IPS-NIHi7 (cell line): ENCODE data around the gene PRDM16.

ENCODE experiments used
- DNase-seq: peaks from one replicate; pipeline ENCODE4 v3.0.0; 2012; ENCODE audit warnings: mixed read lengths; ENCODE audit errors: extremely low spot score

PRDM16 gene

DNA sequence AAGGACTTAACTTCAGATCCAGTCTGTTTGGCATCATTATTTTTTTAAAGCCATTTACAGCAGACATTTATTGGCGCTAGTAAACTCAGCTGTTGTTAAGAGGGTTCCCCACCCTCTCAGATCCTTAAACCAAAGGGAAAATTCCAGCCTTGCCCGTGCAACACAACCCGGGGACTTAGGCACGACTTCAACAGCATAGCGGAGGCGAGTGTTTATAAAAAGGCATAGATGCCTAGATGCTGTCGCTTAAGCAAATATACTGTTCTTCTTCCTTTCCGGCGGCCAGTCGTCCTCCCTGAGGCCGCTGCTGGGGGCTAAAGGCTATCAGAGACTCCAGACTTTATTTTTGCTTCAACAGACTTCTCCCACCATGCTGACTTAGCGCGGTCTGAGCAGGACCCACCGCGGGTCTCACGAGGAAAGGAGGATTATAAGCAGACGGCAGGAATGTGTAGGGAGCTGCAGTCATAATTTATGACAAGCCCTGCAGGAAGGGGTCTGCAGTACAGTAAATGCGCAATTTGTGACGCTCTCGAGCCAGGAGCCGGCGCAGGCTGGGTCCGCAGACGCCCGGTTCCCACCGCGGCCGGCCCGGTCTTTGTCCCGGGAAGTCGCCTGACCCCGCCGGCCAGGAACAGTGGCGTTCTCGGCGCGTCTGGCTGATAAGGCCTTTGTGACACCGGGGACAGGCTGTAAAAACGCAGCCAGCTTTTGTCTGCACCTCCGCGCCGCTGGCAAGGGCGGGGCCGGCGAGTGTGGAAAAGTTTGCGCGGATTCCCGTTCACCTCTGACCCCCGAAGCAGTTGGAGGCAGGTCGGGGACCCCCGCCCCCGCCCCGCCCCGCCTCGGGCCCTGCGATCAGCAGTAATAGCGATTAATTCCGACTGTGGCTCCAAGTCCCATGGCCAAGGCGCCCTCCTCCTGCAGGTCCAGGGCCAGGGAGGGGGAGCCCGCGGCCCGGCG is 324.3 kb downstream of the PRDM16 start:
- DNase-seq = peak; percentile 67

DNA sequence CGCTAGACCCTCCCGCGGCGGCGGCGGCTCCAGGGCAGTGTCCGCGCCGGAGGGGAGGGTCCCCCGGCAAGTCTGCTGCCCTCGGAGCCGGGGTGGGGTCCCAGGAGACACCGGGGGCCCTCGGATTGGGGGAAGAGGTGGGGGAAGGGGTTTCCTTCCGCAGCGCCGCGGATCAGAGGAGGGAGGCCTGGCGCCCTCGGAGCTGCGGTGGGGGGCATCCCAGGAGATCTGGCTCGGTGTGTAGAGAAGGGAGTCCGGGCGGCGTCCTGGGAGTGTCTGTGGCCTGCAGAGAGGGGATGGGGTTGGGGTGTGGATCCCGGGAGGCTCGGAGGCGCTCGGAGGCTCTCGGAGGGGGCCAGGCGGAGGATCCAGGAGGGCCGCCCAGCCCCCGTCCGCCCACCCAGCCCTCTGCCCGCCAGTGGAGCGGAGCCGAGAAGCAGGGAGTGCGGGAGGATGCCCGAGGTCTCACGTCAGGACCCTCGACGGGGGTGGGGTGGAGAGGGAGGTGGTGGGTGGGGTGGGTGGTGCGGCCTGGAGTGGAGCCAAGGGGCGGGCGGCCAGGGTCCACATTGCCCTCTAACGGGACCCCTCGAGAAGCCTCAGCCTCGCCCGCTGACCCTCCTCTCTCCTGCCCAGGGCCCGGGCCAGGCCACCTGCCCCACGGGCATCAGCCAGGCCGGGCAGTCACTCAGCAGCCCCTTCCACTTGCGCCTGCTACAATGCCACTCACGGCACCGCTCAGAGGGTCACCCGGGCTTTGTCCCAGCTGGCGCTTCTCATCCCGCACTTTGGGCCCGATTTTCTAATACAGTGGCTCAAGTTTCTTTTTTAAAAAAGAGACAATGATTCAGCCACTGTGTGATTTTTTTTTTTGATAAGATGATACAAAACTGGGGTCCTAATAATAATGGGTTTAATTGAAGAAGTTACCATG is 325.3 kb downstream of the PRDM16 start:
- no peak for DNase-seq

DNA sequence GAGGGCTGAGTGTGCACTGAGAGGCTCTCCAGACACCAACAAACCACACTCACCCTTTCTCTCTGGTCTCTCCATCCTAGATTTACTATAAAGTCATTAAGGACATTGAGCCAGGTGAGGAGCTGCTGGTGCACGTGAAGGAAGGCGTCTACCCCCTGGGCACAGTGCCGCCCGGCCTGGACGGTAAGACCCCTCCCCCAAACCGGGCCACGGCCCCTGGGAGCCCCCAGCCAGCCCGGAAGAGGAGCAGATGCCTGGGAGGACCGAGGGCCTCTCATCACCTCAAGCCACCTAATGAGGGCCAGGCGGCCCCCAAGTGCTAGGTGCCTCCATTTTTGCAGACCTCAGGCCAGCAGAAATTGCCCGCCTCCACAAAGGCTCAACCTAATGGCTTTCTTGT is 327.4 kb downstream of the PRDM16 start:
- DNase-seq = no peak

DNA sequence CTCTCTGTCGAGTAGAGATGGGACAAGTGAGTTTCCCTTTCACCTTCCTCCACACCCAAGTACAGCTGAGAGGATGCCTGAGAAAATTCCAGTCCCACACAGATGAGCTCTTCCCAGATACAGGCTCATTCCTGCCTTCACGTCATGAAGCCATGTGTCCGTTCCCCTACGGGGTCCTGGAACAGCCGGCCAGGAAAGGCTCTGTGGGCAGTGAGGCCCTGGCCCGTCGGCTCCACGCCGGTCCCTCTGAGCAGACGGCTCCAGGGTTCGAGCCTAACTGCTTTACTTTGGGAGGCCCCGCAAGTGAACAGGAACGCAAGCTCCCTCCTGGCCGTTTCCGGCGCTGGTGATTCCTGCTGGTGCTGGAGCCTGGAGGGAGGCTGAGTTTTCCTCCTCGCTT is 328.3 kb downstream of the PRDM16 start:
- no peak for DNase-seq

DNA sequence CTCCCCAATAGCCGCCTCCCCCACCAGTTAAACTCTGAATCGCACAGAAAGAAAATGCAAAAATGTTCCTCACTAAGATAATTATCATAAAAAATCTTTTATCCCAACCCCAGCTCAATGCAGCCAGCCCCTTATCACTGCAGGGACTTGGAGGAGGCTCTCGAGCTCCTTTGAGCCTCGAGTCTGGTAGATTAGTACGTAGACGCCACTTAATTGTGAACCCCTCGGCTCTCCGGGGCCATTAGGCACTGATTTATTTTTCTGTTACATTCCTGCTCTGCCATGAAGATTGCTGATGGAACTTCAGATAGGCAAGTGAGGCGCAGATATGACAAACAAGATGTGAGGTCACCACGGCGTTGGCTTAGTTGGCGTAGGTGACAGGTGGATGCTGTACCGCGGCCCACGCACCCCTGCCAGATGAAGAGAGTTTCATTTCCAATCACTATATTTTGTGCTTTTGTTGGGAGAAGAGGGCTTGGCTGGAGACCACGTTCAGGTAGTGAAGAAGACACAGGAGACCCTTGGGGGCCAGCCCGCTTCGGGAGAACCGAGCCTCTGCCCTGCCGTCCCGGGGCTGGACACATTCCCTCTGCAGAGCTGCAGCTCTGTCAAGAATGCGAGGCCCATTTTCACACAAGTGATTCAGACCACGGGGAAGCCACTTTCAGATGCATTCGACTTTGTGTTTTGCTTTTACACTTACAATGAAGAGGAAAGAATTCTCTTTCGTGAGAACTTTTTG is 329.6 kb downstream of the PRDM16 start:
- no peak for DNase-seq

DNA sequence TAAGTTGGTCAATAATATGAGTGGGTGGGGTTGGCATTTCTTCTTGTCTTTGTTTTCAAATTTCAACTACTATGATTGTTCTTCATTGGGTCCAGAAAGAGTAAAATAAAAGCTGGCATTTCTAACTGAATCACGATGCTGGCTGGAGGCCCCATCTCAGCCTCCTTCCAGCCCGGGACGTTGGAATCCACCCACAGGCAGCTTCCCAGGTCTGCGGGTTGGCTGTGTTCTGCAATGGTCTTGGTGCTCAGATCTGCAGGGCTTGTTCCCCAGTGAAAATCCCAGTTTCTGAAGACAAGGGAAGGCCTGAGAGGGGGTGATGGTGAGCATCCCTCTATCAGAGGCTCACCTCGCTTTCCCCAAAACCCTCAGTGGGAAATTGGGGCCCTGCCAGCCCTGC is 330.7 kb downstream of the PRDM16 start:
- no peak for DNase-seq

DNA sequence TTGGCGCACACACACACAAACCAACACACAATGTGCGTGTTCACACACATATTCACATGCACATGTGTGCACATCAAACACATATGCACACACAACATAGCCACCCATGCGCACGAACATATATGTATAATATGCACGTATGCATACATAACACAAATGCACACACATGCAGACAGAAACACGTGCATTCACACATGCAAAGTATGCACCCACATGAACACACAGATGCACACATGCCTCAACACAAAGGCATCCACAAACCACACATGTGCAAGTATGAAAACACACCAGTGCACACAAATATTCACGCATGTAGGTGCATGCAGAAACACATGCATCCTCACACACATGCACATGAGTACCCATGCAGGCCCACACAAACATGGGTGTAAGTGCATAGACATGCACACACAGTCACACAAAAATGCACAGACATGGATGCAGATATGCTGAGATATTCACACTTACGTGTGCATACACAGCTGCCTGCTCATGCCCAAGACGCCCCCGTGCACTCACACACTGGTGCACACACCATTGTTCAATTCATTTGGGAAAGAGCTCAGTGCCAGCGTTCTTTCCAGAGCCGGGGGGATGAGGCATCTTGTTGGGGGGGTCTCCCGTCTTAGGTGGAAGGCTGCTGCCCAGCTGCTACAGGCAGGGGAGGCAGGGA is 332.7 kb downstream of the PRDM16 start:
- no peak for DNase-seq

DNA sequence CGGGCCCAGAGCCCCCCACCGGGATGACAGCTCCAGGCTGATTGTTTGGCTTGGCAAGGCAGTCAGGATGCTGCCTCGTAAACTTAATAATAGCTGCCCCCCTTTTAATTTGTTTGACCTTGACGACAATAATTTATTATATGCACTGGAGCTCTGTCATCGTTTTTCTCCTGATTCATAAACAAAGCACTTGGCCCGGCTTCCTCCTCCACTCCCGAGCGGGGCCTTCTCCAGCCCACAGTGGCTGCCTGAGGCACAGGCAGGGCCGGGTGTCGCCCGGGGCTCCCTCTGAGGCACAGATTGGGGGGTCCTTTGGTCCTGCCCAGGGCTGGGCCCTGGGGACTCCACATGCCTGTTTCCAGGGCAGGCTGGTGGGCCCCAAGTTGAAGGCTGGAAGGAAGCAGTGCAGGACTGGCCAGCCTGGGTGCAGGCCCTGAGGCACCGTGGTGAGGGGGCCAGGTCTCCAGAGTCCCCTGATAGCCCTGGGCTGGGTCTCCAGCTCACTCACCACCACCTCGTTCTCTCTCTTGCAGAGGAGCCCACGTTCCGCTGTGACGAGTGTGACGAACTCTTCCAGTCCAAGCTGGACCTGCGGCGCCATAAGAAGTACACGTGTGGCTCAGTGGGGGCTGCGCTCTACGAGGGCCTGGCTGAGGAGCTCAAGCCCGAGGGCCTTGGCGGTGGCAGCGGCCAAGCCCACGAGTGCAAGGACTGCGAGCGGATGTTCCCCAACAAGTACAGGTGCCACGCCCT is 333.4 kb downstream of the PRDM16 start:
- no peak for DNase-seq

DNA sequence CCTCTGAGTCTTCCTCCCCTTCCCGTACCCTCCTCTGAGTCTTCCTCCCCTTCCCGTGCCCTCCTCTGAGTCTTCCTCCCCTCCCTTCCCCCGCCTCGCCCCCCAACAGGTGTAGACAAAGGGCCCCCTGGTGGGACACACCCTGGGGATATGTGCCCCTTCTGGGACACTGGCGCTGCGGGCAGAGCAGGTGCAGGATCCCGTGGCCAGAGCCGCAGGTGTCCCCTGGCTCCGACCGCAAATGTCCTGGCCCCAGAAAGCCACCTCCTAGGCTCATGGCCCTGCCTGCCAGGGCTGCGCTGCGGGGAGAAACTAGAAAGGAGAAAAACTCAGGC is 334.0 kb downstream of the PRDM16 start:
- no peak for DNase-seq

DNA sequence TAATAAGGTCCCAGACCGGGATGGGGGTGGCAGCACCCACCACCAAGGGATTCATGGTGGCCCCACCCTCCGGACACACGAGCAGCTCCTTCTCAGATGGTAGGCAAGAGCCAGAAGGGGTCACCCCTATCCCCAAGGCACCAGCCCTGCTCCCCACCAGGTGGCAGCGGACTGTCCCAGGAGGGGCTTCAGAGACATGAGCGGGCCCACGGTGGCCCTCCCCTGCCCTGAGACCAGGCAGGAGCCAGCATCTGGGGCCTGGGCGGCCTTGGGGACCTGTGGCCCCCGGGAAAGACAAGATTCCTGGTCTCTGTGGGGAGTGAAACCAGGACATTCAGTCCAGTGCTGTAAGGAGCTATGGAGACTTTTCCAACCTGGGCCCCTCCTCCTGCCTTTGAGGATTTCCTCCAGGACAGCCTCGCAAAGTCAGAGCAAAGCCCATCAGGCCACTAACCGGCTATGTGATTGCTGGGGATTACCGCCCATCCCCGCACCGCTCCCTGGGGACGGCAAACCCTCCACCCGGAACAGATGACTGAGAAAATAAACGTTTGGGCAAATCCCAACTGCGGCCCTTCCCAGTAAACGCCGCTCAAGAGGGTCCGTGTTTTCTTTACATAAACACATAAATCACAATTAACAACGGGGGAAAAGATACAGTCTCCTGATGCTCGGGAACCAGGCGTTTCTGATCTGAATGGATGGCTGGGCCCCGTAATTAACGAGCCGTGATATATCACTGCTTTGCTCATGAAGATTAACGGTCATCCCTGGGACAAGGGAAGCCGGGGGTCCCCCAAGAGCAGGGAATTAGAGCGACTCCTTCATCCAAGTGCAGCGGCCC is 334.6 kb downstream of the PRDM16 start:
- DNase-seq = peak; percentile 68

DNA sequence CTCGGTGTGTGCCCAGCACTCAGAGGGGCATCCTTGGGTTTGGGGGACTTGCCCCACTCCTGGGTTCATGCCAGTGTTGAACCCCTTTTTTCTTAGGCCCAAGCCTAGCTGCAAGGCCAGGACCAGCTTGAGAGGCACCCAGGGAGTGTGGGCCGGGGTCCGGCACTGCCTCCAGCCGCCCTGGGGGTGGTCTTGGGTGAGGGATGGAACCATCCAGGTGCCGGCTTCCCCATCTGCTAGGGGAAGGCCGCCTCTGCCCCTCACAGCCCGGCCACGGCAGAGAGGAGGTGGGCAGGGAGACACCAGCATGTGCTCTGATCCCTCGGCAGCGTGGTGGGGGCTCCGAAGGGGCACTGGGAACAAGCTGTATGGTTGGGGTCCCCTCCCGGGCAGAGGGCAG is 335.3 kb downstream of the PRDM16 start:
- DNase-seq = no peak

DNA sequence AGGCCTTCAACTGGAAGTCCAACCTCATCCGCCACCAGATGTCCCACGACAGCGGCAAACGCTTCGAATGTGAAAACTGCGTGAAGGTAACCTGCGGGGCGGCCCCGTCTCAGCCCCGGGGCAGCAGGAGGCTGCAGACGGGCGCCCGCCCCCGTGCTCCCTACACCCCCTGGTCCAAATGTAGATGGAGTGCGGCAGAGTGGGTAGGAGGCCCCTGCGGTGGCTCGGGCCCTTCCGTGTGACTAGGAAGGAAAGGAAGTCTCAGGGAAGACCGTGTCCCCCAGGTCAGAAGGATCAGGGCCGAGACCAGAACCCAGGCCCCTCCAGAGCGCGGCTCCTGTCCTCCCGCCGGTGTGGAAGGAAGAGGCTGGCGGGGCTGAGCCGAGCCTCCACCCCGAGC is 335.8 kb downstream of the PRDM16 start:
- no peak for DNase-seq

DNA sequence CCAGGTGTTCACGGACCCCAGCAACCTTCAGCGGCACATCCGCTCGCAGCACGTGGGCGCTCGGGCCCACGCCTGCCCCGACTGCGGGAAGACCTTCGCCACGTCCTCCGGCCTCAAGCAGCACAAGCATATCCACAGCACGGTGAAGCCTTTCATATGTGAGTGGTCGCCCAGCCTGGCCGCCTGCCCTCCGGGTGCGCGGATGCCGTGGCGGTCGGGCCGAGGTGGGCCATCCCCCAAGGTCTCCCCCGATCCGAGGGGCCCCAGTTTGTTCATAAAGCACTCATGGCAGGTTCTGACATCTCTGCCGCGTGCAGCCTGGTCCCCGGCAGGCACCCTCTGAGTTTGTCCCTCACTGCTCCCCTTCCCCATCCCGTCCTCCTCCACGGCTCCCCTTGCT is 336.5 kb downstream of the PRDM16 start:
- DNase-seq = no peak

DNA sequence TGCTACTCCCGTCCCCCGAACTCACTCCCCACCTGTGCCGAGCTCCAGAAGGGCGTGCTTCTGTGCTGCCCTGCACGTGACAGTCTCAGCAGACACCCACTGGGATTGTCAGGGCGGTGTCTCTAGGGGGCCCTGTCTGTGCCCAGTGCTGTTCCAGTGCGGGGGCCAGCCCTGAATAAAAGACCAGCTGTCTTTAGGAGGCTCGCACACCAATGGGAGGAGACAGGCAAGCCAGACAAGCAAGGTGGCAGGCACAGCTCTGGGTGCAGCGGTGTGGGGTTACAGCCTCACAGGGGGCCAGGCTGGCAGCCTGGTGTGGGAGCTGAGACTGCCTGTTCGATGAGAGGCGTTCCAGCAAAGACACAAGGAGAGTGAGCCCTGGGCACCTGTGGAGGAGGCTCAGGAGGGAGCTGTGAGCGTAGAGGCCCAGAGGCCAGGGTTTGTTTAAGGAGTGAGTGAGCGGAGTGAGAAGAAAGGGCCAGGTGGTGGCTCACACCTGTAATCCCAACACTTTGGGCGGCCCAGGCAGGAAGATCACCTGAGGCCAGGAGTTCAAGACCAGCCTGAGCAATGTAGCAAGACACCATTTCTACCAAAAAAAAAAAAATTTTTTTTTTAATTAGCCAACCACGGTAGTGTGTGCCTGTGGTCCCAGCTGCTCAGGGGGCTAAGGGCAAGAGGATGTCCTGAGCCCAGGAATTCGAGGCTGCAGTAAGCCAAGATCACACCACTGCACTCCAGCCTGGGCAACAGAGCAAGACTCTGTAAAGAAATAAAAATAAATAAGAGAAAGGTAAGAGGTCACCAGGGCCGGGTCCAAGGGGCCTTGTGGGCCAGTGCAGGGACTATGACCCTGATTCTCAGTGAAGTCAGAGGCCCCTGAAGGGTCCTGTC is 337.2 kb downstream of the PRDM16 start:
- no peak for DNase-seq

DNA sequence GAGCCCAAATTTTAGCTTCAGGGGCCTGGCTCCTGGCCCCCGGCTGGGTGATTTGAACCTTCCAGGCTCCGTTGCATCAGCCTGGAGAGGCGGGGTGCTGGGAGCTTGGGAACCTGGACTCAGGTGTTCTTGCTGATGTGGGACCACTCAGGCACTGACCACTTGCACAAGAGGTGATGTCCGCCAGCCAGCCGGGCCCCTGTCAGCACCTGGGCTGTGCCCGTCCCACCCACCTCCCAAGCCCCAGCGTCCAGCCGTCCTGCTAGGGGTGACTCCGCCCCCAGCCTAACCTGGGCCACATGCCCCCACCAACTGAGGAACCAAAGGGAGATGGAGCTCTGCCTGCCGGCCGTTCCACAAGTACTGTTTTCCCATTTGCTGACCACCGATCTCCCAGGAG is 338.0 kb downstream of the PRDM16 start:
- DNase-seq = no peak

DNA sequence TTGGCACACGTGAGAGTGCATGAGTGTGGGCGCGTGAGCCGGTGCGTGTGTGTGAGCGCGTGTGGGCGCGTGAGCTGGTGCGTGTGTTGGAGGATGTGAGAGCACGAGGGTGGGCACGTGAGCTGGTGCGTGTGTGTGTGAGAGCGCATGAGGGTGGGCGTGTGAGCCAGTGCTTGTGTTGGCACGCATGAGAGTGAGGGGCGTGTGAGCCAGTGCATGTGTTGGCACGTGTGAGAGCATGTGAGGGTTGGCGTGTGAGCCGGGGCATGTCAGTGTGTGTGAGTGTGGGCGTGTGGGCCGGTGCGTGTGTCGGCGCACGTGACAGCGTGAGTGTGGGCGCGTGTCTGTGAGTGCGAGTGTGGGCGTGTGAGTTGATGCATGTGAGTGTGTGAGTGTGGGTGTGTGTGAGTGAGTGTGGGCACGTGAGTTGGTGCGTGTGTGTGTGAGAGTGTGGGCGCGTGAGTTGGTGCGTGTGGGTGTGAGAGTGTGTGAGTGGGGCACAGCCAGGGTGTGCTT is 339.8 kb downstream of the PRDM16 start:
- DNase-seq = no peak

DNA sequence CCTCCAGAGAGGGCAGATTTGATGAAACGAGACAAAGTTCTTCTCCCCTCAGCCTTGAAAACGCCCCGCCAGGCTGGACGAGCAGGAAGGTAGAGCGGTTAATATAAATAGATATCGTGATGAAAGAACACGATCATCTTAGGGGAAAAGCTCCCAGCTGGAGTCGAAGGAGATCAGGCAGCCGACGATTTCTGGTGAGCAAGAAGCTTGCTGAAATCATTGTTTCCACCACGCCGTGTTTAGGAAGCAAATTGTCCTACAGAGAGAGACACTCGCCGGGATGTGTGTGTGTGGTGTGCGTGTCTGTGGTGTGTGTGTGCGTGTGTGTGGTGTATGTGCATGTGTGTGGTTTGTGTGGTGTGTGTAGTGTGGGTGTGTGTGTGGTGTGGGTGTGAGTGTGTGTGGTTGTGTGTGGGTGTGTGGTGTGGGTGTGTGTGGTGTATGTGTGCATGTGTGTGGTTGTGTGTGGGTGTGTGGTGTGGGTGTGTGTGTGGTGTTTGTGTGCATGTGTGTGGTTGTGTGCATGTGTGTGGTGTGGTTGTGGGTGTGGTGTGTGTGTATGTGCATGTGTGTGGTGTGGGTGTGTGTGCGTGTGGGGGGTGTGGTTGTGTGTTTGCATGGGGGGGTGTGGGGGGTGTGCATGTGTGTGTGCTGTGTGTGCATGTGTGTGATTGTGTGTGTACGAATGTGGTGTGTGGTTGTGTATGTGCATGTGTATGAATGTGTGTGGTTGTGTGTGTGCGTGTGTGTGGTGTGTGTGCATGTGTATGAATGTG is 340.6 kb downstream of the PRDM16 start:
- no peak for DNase-seq
